ENCODE results near the gene SEC31A. TPM values are rescaled to one million over a fixed set of nuclear protein-coding genes. Genes with fewer than 3 reads are reported as not detected.

The SEC31A gene
- polyA plus RNA-seq, 3 donors = 74.8 to 120 (median 107) TPM

DNA sequence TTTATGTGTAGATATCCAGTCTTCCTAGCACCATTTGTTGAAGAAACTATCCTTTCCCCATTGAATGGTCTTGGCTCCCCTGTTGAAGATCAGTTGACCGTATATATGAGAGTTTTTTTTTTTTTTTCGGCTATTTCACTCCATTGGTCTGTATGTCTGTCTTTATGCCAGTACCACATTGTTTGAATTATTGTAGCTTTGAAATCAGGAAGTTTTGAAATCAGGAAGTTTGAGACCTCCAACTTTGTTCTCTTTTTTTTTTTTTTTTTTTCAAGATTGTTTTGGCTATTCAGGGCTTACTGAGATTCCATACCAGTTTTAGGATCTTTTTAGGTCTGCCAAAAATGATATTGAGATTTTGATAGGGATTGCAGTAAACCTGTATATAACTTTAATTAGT lies 88.0 kb downstream of the SEC31A start:
- no CpG with 5 or more reads among the region's 2 CpGs for WGBS (ENCODE audit: insufficient coverage)
- TF ChIP-seq, protein P1, sequence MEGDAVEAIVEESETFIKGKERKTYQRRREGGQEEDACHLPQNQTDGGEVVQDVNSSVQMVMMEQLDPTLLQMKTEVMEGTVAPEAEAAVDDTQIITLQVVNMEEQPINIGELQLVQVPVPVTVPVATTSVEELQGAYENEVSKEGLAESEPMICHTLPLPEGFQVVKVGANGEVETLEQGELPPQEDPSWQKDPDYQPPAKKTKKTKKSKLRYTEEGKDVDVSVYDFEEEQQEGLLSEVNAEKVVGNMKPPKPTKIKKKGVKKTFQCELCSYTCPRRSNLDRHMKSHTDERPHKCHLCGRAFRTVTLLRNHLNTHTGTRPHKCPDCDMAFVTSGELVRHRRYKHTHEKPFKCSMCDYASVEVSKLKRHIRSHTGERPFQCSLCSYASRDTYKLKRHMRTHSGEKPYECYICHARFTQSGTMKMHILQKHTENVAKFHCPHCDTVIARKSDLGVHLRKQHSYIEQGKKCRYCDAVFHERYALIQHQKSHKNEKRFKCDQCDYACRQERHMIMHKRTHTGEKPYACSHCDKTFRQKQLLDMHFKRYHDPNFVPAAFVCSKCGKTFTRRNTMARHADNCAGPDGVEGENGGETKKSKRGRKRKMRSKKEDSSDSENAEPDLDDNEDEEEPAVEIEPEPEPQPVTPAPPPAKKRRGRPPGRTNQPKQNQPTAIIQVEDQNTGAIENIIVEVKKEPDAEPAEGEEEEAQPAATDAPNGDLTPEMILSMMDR (IDR thresholded peaks at IDR 0.05) = no peak
- Mint-ChIP-seq H3K36me3 (no peaks in the 10 kb centered on the region), H3K4me1 (peaks cover 9% of the 10 kb centered on the region), H3K27me3 (ENCODE audit: low read depth in 3 of 3) (peaks cover 14 to 28% (median 21%) of the 10 kb centered on the region in 3 donors), H3K9me3 (peaks cover 0 to 6% (median 0%) of the 10 kb centered on the region in 7 donors), H3K27ac (peak overlapping the region in 3 of 7 donors; percentile 33 to 49 (median 38)), H3K4me3 (peak overlapping the region; percentile 57 to 83)
- H4K20me1 ChIP-seq (ENCODE audit: insufficient read depth, low read length) = no peaks in the 10 kb centered on the region
- H3K4me3 ChIP-seq (replicated peaks in 1 of 3; ENCODE audit: low read depth in 2 of 3, low read length in 3 of 3) = peak overlapping the region in 1 of 3 experiments; percentile 64
- H3K79me2 ChIP-seq (ENCODE audit: insufficient read depth, low read length) = no peaks in the 10 kb centered on the region
- DNase-seq = peak; percentile 12 to 46 (median 13)
- no peaks in the 10 kb centered on the region for H3K36me3 ChIP-seq (replicated peaks in 1 of 2; ENCODE audit: control insufficient read depth in 1 of 2, insufficient read depth in 2 of 2, low read length in 2 of 2)
- H3K27me3 ChIP-seq (ENCODE audit: control insufficient read depth in 2 of 2, insufficient read depth in 2 of 2, low read length in 2 of 2) = peaks cover 15 to 17% of the 10 kb centered on the region in 2 donors
- intact Hi-C loops (cut with micrococcal nuclease) = no loop called here
- no peak overlapping the region for H3K9ac ChIP-seq (ENCODE audit: insufficient read depth, low read length, poor library complexity, severe bottlenecking)
- H2AFZ ChIP-seq (ENCODE audit: insufficient read depth, low read depth, low read length, poor library complexity, severe bottlenecking) = no peak overlapping the region
- H3K4me1 ChIP-seq (ENCODE audit: control insufficient read depth in 1 of 2, insufficient read depth in 2 of 2, low read length in 2 of 2) = peaks cover 15 to 38% of the 10 kb centered on the region in 2 donors
- H3K4me2 ChIP-seq (replicated peaks; ENCODE audit: extremely low read depth, low read length, poor library complexity, severe bottlenecking) = peak overlapping the region; percentile 63
- no peaks in the 10 kb centered on the region for H3K9me3 ChIP-seq (replicated peaks in 1 of 2; ENCODE audit: control insufficient read depth in 1 of 2, insufficient read depth in 1 of 2, low read length in 2 of 2)
- H3K27ac ChIP-seq (ENCODE audit: low read depth in 1 of 2, low read length in 2 of 2) = no peak overlapping the region

DNA sequence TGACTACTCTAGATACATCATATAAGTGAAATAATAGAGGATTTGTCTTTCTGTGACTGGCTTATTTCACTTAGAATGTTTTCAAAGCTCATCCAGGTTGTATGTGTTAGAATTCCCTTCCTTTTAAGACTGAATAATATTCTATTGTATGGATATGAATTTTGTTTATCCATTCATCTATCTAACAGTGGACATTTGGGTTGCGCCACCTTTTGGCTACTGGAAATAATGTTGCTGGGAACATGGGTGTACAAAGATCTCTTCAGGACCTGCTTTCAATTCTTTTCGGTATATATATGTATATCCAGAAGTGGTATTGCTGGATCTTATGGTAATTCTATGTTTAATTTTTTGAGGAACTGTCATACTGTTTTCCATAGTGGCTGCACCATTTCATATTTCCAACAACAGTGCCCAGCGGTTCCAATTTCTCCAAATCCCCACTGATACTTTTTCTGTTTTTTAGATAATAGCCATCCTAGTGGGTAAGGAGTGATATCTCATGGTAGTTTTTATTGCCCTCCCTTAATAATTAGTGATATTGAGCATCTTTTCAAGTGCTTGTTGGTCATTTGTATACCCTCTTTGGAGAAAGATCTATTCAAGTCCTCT lies 88.9 kb downstream of the SEC31A start:
- Histone ChIP-seq H3K36me3 (replicated peaks in 1 of 2; ENCODE audit: control insufficient read depth in 1 of 2, insufficient read depth in 2 of 2, low read length in 2 of 2) (no peaks in the 10 kb centered on the region), H3K4me1 (ENCODE audit: control insufficient read depth in 1 of 2, insufficient read depth in 2 of 2, low read length in 2 of 2) (peaks cover 22 to 47% of the 10 kb centered on the region in 2 donors), H3K27me3 (ENCODE audit: control insufficient read depth in 2 of 2, insufficient read depth in 2 of 2, low read length in 2 of 2) (peaks cover 19 to 26% of the 10 kb centered on the region in 2 donors), H3K4me2 (replicated peaks; ENCODE audit: extremely low read depth, low read length, poor library complexity, severe bottlenecking) (no peak overlapping the region), H3K9ac (ENCODE audit: insufficient read depth, low read length, poor library complexity, severe bottlenecking) (no peak overlapping the region), H3K27ac (ENCODE audit: low read depth in 1 of 2, low read length in 2 of 2) (no peak overlapping the region), H4K20me1 (ENCODE audit: insufficient read depth, low read length) (no peaks in the 10 kb centered on the region), H3K79me2 (ENCODE audit: insufficient read depth, low read length) (no peaks in the 10 kb centered on the region), H2AFZ (ENCODE audit: insufficient read depth, low read depth, low read length, poor library complexity, severe bottlenecking) (no peak overlapping the region), H3K9me3 (replicated peaks in 1 of 2; ENCODE audit: control insufficient read depth in 1 of 2, insufficient read depth in 1 of 2, low read length in 2 of 2) (no peaks in the 10 kb centered on the region), H3K4me3 (replicated peaks in 1 of 3; ENCODE audit: low read depth in 2 of 3, low read length in 3 of 3) (no peak overlapping the region)
- no peak overlapping the region for H3K4me3 Mint-ChIP-seq
- intact Hi-C loops (cut with micrococcal nuclease) = no loop called here
- peaks cover 0 to 2% of the 10 kb centered on the region in 2 donors for H3K36me3 Mint-ChIP-seq
- peaks cover 22 to 36% (median 29%) of the 10 kb centered on the region in 3 donors for H3K27me3 Mint-ChIP-seq (ENCODE audit: low read depth in 3 of 3)
- DNase-seq = no peak
- peaks cover 0 to 6% (median 0%) of the 10 kb centered on the region in 7 donors for H3K9me3 Mint-ChIP-seq
- no peak overlapping the region for H3K27ac Mint-ChIP-seq
- TF ChIP-seq, protein P1 (IDR thresholded peaks at IDR 0.05) = no peak
- H3K4me1 Mint-ChIP-seq = peaks cover 18% of the 10 kb centered on the region
- no CpG with 5 or more reads among the region's 3 CpGs for WGBS (ENCODE audit: insufficient coverage)

Data from CD14-positive monocyte (primary cell).